Activated CD4-positive, alpha-beta memory T cell treated with anti-CD3 and anti-CD28 coated beads, Interleukin-2, amount 10 ng/mL, durations not matched to agents 7 days and 5 days (primary cell): ENCODE results near the gene CAMKMT. TPM values are rescaled to one million over a fixed set of nuclear protein-coding genes. Genes with fewer than 3 reads are reported as not detected.

Source experiments
- CTCF ChIA-PET: fragments of 350-600 bp; sonication (Branson Sonifier 250); formaldehyde crosslinking; loops from one replicate; lab custom pipeline; 2021; ENCODE audit warnings: antibody characterized with exemption, inconsistent platforms; lab: Charles Lee
- POLR2A ChIA-PET: fragments of 350-600 bp; sonication (Branson Sonifier 250); formaldehyde crosslinking; loops from one replicate; lab custom pipeline; 2021; ENCODE audit warnings: antibody characterized with exemption; lab: Charles Lee
- DNase-seq: peaks from one replicate; pipeline ENCODE4 v3.0.0-alpha.2; 2020
- H3K27ac Mint-ChIP-seq: one replicate; pipeline ENCODE4 v1.8.0; 2021; ENCODE audit warnings: mild to moderate bottlenecking, mixed read lengths
- H3K27me3 Mint-ChIP-seq: one replicate; pipeline ENCODE4 v1.8.0; 2021; ENCODE audit warnings: mixed read lengths
- H3K36me3 Mint-ChIP-seq: one replicate; pipeline ENCODE4 v1.8.0; 2021; ENCODE audit warnings: low read depth, mixed read lengths
- H3K4me1 Mint-ChIP-seq: one replicate; pipeline ENCODE4 v1.8.0; 2021; ENCODE audit warnings: mixed read lengths
- H3K4me3 Mint-ChIP-seq: one replicate; pipeline ENCODE4 v1.8.0; 2021; ENCODE audit warnings: mild to moderate bottlenecking, mixed read lengths
- H3K9me3 Mint-ChIP-seq: one replicate; pipeline ENCODE4 v1.8.0; 2021; ENCODE audit warnings: mixed read lengths
- total RNA-seq, 2 experiments: library from RNA; stranded (reverse); gene quantifications; one replicate each; pipeline ENCODE4 v1.2.3, GENCODE V29; 2021

The CAMKMT gene
- total RNA-seq, 2 experiments from 2014 or later = 11.6 to 12.0 TPM

GRCh38 chr2:44691174-44691785 is 329.5 kb downstream of the CAMKMT start:
- no peaks in the 10 kb centered on the region for H3K4me1 Mint-ChIP-seq
- POLR2A ChIA-PET = no interaction called here
- no peak overlapping the region for H3K4me3 Mint-ChIP-seq
- CTCF ChIA-PET = no interaction called here
- no peak overlapping the region for H3K27ac Mint-ChIP-seq
- H3K36me3 Mint-ChIP-seq = no peaks in the 10 kb centered on the region
- no peaks in the 10 kb centered on the region for H3K27me3 Mint-ChIP-seq
- no peaks in the 10 kb centered on the region for H3K9me3 Mint-ChIP-seq
- DNase-seq = no peak

GRCh38 chr2:44692821-44693220 is 331.1 kb downstream of the CAMKMT start:
- no peaks in the 10 kb centered on the region for H3K4me1 Mint-ChIP-seq
- no peak overlapping the region for H3K4me3 Mint-ChIP-seq
- ChIA-PET CTCF (no interaction called here), POLR2A (no interaction called here)
- no peaks in the 10 kb centered on the region for H3K36me3 Mint-ChIP-seq
- H3K27me3 Mint-ChIP-seq = no peaks in the 10 kb centered on the region
- DNase-seq = no peak
- no peaks in the 10 kb centered on the region for H3K9me3 Mint-ChIP-seq
- H3K27ac Mint-ChIP-seq = no peak overlapping the region

GRCh38 chr2:44700824-44701223 is 339.1 kb downstream of the CAMKMT start:
- POLR2A ChIA-PET = no interaction called here
- H3K9me3 Mint-ChIP-seq = no peaks in the 10 kb centered on the region
- H3K27ac Mint-ChIP-seq = no peak overlapping the region
- H3K4me3 Mint-ChIP-seq = no peak overlapping the region
- H3K4me1 Mint-ChIP-seq = no peaks in the 10 kb centered on the region
- H3K36me3 Mint-ChIP-seq = no peaks in the 10 kb centered on the region
- no peak for DNase-seq
- CTCF ChIA-PET = no interaction called here
- H3K27me3 Mint-ChIP-seq = no peaks in the 10 kb centered on the region

GRCh38 chr2:44705356-44705755 is 343.6 kb downstream of the CAMKMT start:
- Mint-ChIP-seq H3K36me3 (no peaks in the 10 kb centered on the region), H3K27me3 (no peaks in the 10 kb centered on the region), H3K4me1 (peaks cover 3% of the 10 kb centered on the region), H3K9me3 (no peaks in the 10 kb centered on the region), H3K4me3 (no peak overlapping the region), H3K27ac (no peak overlapping the region)
- POLR2A ChIA-PET = no interaction called here
- CTCF ChIA-PET = no interaction called here
- no peak for DNase-seq

GRCh38 chr2:44705876-44706480 is 344.2 kb downstream of the CAMKMT start:
- Mint-ChIP-seq H3K27ac (no peak overlapping the region), H3K27me3 (no peaks in the 10 kb centered on the region), H3K4me3 (no peak overlapping the region), H3K4me1 (peaks cover 3% of the 10 kb centered on the region), H3K9me3 (no peaks in the 10 kb centered on the region), H3K36me3 (no peaks in the 10 kb centered on the region)
- POLR2A ChIA-PET = no interaction called here
- CTCF ChIA-PET = no interaction called here
- no peak for DNase-seq

GRCh38 chr2:44706681-44707553 is 345.2 kb downstream of the CAMKMT start:
- H3K4me1 Mint-ChIP-seq = peaks cover 3% of the 10 kb centered on the region
- ChIA-PET POLR2A (no interaction called here), CTCF (no interaction called here)
- no peak for DNase-seq
- no peaks in the 10 kb centered on the region for H3K36me3 Mint-ChIP-seq
- H3K9me3 Mint-ChIP-seq = no peaks in the 10 kb centered on the region
- H3K27ac Mint-ChIP-seq = no peak overlapping the region
- H3K27me3 Mint-ChIP-seq = no peaks in the 10 kb centered on the region
- H3K4me3 Mint-ChIP-seq = no peak overlapping the region

GRCh38 chr2:44707945-44708660 is 346.4 kb downstream of the CAMKMT start:
- Mint-ChIP-seq H3K4me3 (no peak overlapping the region), H3K4me1 (peaks cover 3% of the 10 kb centered on the region), H3K9me3 (no peaks in the 10 kb centered on the region), H3K27me3 (no peaks in the 10 kb centered on the region), H3K27ac (no peak overlapping the region), H3K36me3 (no peaks in the 10 kb centered on the region)
- ChIA-PET CTCF (interaction anchor here (0.6 to 0.7 kb wide), 2 partner anchors 53 to 228 kb away, joined by 3 to 4 read pairs; no protein-coding TSS in a partner anchor), POLR2A (no interaction called here)
- no peak for DNase-seq

GRCh38 chr2:44708661-44709000 is 346.9 kb downstream of the CAMKMT start:
- no peak for DNase-seq
- ChIA-PET POLR2A (no interaction called here), CTCF (interaction anchor here (0.7 kb wide), 1 partner anchor 52 kb away, joined by 4 read pairs; no protein-coding TSS in a partner anchor)
- no peaks in the 10 kb centered on the region for H3K36me3 Mint-ChIP-seq
- H3K27me3 Mint-ChIP-seq = no peaks in the 10 kb centered on the region
- H3K4me1 Mint-ChIP-seq = peaks cover 3% of the 10 kb centered on the region
- no peak overlapping the region for H3K27ac Mint-ChIP-seq
- no peaks in the 10 kb centered on the region for H3K9me3 Mint-ChIP-seq
- H3K4me3 Mint-ChIP-seq = no peak overlapping the region

- CTCF ChIA-PET = no interaction called here
- no peak for DNase-seq
- Mint-ChIP-seq H3K9me3 (no peaks in the 10 kb centered on the region), H3K4me1 (peaks cover 3% of the 10 kb centered on the region), H3K27ac (no peak overlapping the region), H3K36me3 (no peaks in the 10 kb centered on the region), H3K4me3 (no peak overlapping the region), H3K27me3 (no peaks in the 10 kb centered on the region)
- POLR2A ChIA-PET = no interaction called here
Measured at GRCh38 chr2:44713170-44713569, 351.4 kb downstream of the CAMKMT start.

- no peaks in the 10 kb centered on the region for H3K27me3 Mint-ChIP-seq
- CTCF ChIA-PET = interaction anchor here (1.4 kb wide), 1 partner anchor 236 kb away, joined by 5 read pairs; no protein-coding TSS in a partner anchor
- no peak overlapping the region for H3K4me3 Mint-ChIP-seq
- no peak overlapping the region for H3K27ac Mint-ChIP-seq
- H3K36me3 Mint-ChIP-seq = no peaks in the 10 kb centered on the region
- POLR2A ChIA-PET = no interaction called here
- DNase-seq = no peak
- no peaks in the 10 kb centered on the region for H3K4me1 Mint-ChIP-seq
- H3K9me3 Mint-ChIP-seq = no peaks in the 10 kb centered on the region
Measured at GRCh38 chr2:44715671-44716081, 353.9 kb downstream of the CAMKMT start.

- CTCF ChIA-PET = interaction anchor here (1.4 kb wide), 1 partner anchor 236 kb away, joined by 5 read pairs; no protein-coding TSS in a partner anchor
- H3K27me3 Mint-ChIP-seq = no peaks in the 10 kb centered on the region
- POLR2A ChIA-PET = no interaction called here
- no peak overlapping the region for H3K4me3 Mint-ChIP-seq
- H3K27ac Mint-ChIP-seq = no peak overlapping the region
- H3K4me1 Mint-ChIP-seq = no peaks in the 10 kb centered on the region
- no peaks in the 10 kb centered on the region for H3K9me3 Mint-ChIP-seq
- H3K36me3 Mint-ChIP-seq = no peaks in the 10 kb centered on the region
- DNase-seq = no peak
Measured at GRCh38 chr2:44716131-44716530, 354.4 kb downstream of the CAMKMT start.

GRCh38 chr2:44718431-44718830 is 356.7 kb downstream of the CAMKMT start:
- Mint-ChIP-seq H3K27ac (no peak overlapping the region), H3K4me1 (no peaks in the 10 kb centered on the region), H3K36me3 (no peaks in the 10 kb centered on the region), H3K9me3 (no peaks in the 10 kb centered on the region), H3K4me3 (no peak overlapping the region), H3K27me3 (no peaks in the 10 kb centered on the region)
- ChIA-PET CTCF (interaction anchor here (1.5 kb wide), 1 partner anchor 28 kb away, joined by 3 read pairs; no protein-coding TSS in a partner anchor), POLR2A (no interaction called here)
- no peak for DNase-seq

GRCh38 chr2:44719562-44719961 is 357.8 kb downstream of the CAMKMT start:
- Mint-ChIP-seq H3K4me3 (no peak overlapping the region), H3K9me3 (no peaks in the 10 kb centered on the region), H3K36me3 (no peaks in the 10 kb centered on the region), H3K27me3 (no peaks in the 10 kb centered on the region), H3K27ac (no peak overlapping the region), H3K4me1 (no peaks in the 10 kb centered on the region)
- ChIA-PET POLR2A (no interaction called here), CTCF (no interaction called here)
- no peak for DNase-seq
